Endothelial cell of umbilical vein (primary cell): ENCODE measurements around the gene AGBL4. TPM values are rescaled to one million over a fixed set of nuclear protein-coding genes. Genes with fewer than 3 reads are reported as not detected.

Experiments used
- BruUV-seq: library from RNA; stranded (reverse); fragments of 400-500 nt; replicated peaks from 2 replicates; lab custom pipeline; 2021; lab: Mats Ljungman, UMichigan
- CTCF ChIA-PET: fragments of 300-600, 350-600 bp; sonication (Branson Sonifier 250); formaldehyde crosslinking; loops from one replicate; lab custom pipeline; 2021; ENCODE audit warnings: antibody characterized with exemption, inconsistent platforms; lab: Charles Lee
- POLR2A ChIA-PET: fragments of 300-600, 350-600 bp; sonication (Branson Sonifier 250); formaldehyde crosslinking; loops from one replicate; lab custom pipeline; 2021; ENCODE audit warnings: antibody characterized with exemption, inconsistent platforms; lab: Charles Lee
- DNase-seq: peaks from one replicate; pipeline ENCODE4 v3.0.0-alpha.2; 2011; ENCODE audit warnings: low read depth, low spot score
- FAIRE-seq: peaks from 2 replicates; lab custom pipeline; 2011; peaks lifted over from hg19 to GRCh38; lab: Jason Lieb, UNC
- H2AFZ ChIP-seq: 2 replicates; pipeline ENCODE4 v1.6.0; 2012; ENCODE audit warnings: low read depth, low read length, control low read depth, inconsistent platforms
- H3K27ac ChIP-seq: 2 replicates; pipeline ENCODE4 v1.5.1; 2011; ENCODE audit warnings: low read depth, mild to moderate bottlenecking, control low read depth, low read length, moderate library complexity; ENCODE audit not compliant: insufficient read depth
- H3K27me3 ChIP-seq, 2 experiments: 2 replicates each; pipeline versions ENCODE4 v1.6.0 to v1.6.1; 2011; ENCODE audit warnings: low read length in 2 of 2, mixed read lengths in 1 of 2; ENCODE audit not compliant: control insufficient read depth in 2 of 2, insufficient read depth in 2 of 2
- H3K36me3 ChIP-seq, 2 experiments: 2 replicates in 1 of 2; 3 replicates in 1 of 2; pipeline ENCODE4 v1.5.1; 2011; ENCODE audit warnings: low read length in 2 of 2, mild to moderate bottlenecking in 1 of 2, moderate library complexity in 1 of 2; ENCODE audit not compliant: control insufficient read depth in 2 of 2, insufficient read depth in 2 of 2; ENCODE audit errors: extremely low read depth in 1 of 2
- H3K4me1 ChIP-seq: 3 replicates; pipeline ENCODE4 v1.5.1; 2011; ENCODE audit warnings: mild to moderate bottlenecking, low read length; ENCODE audit not compliant: control insufficient read depth, insufficient read depth; ENCODE audit errors: extremely low read depth
- H3K4me2 ChIP-seq: 2 replicates; pipeline ENCODE4 v1.6.1; 2011; ENCODE audit warnings: low read length, control low read depth, mixed read lengths; ENCODE audit not compliant: insufficient read depth
- H3K4me3 ChIP-seq, 3 experiments: fragments of 200-600 bp in 1 of 3; sonication (generic), shearing (Covaris generic) in 1 of 3; replicated peaks in 1 of 3; 2 replicates each; pipeline ENCODE4 v1.5.1; 2011 to 2016; ENCODE audit warnings: control low read depth in 3 of 3, low read length in 3 of 3, mild to moderate bottlenecking in 2 of 3, inconsistent platforms in 1 of 3, low read depth in 1 of 3, moderate library complexity in 1 of 3; ENCODE audit not compliant: insufficient read depth in 1 of 3
- H3K79me2 ChIP-seq: 2 replicates; pipeline ENCODE4 v1.6.0; 2012; ENCODE audit warnings: low read length, inconsistent platforms; ENCODE audit not compliant: control insufficient read depth, insufficient read depth
- H3K9ac ChIP-seq: replicated peaks from 2 replicates; pipeline ENCODE3; 2011; ENCODE audit warnings: low read length, control low read depth; ENCODE audit not compliant: insufficient read depth; ENCODE audit errors: extremely low read depth
- H3K9me1 ChIP-seq: replicated peaks from 3 replicates; pipeline ENCODE4 v1.6.0; 2011; ENCODE audit warnings: mild to moderate bottlenecking, low read length; ENCODE audit not compliant: control insufficient read depth, insufficient read depth; ENCODE audit errors: extremely low read depth
- H3K9me3 ChIP-seq: replicated peaks from 2 replicates; pipeline ENCODE4 v1.5.1; 2012; ENCODE audit warnings: low read length, inconsistent platforms; ENCODE audit not compliant: control insufficient read depth, insufficient read depth
- H4K20me1 ChIP-seq: replicated peaks from 2 replicates; pipeline ENCODE3; 2011; ENCODE audit warnings: mild to moderate bottlenecking, low read length; ENCODE audit not compliant: control insufficient read depth, insufficient read depth; ENCODE audit errors: extremely low read depth
- CTCF ChIP-seq, 2 donors: IDR thresholded peaks; 1 replicate in 1 of 2; 2 replicates in 1 of 2; pipeline ENCODE4 v1.5.1; 2011; ENCODE audit warnings: low read length in 2 of 2, mild to moderate bottlenecking in 2 of 2, moderate library complexity in 2 of 2, control low read depth in 1 of 2, inconsistent platforms in 1 of 2, low read depth in 1 of 2; ENCODE audit not compliant: insufficient read depth in 1 of 2; ENCODE audit errors: extremely low read depth in 1 of 2
- EZH2 ChIP-seq: IDR thresholded peaks from 2 replicates; pipeline ENCODE4 v1.6.1; 2012; ENCODE audit warnings: borderline replicate concordance, low read depth, mild to moderate bottlenecking, moderate library complexity, low read length, inconsistent platforms; ENCODE audit not compliant: severe bottlenecking
- GATA2 ChIP-seq: IDR thresholded peaks from 2 replicates; pipeline ENCODE4 v1.7.0; 2011; ENCODE audit warnings: low read depth, mild to moderate bottlenecking, moderate library complexity, mixed read lengths, low read length; ENCODE audit not compliant: insufficient read length, insufficient read depth
- JUN ChIP-seq: IDR thresholded peaks from 2 replicates; pipeline ENCODE4 v1.6.1; 2011; ENCODE audit warnings: borderline replicate concordance, low read depth; ENCODE audit not compliant: insufficient read length, insufficient read depth
- MYC ChIP-seq: IDR thresholded peaks from one replicate; pipeline ENCODE4 v1.6.1; 2011; ENCODE audit warnings: mild to moderate bottlenecking, low read depth, low read length
- POLR2A ChIP-seq: IDR thresholded peaks from 2 replicates; pipeline ENCODE4 v1.6.1; 2012; ENCODE audit warnings: low read depth, mild to moderate bottlenecking, control low read depth, low read length
- POLR2AphosphoS5 ChIP-seq: IDR thresholded peaks from 2 replicates; pipeline ENCODE4 v1.6.1; 2012; ENCODE audit warnings: low read depth, mild to moderate bottlenecking, control low read depth, low read length, moderate library complexity; ENCODE audit not compliant: insufficient read depth
- dilution Hi-C: fragments of 300-500 bp; cut with MboI; formaldehyde crosslinking; loops from one replicate; pipeline ENCODE4 v1.15.0; 2019; ENCODE audit warnings: low sequenced_read_pairs; ENCODE audit not compliant: extremely low pct_ligation_motif_present
- intact Hi-C: fragments of 100-400 bp; cut with micrococcal nuclease; formaldehyde crosslinking; loops from one replicate; pipeline ENCODE4 v1.10.0; 2022
- polyA plus RNA-seq, 4 experiments: library from polyadenylated mRNA; depleted of rRNA in 3 of 4; stranded (reverse) in 3 of 4; unstranded in 1 of 4; fragments of >200 nt; gene quantifications; 2 replicates each; pipeline versions ENCODE4 v1.2.1 to v1.2.3, GENCODE V29; 2011 to 2012; ENCODE audit warnings: missing spikeins in 1 of 4
- total RNA-seq: library from RNA; stranded (reverse); gene quantifications from 2 replicates; pipeline ENCODE4 v1.2.3, GENCODE V29; 2021

The AGBL4 gene
- total and polyA plus RNA-seq, 2 donors (not counting 3 experiments of a cell fraction or from before 2014, with no cell fraction given), result not detected

GRCh38 chr1:48771561-48771960 is 1252.2 kb downstream of the AGBL4 start:
- TF ChIP-seq POLR2AphosphoS5, result no peak
- no peak for TF ChIP-seq CTCF (IDR thresholded peaks at IDR 0.05; ENCODE audit: extremely low read depth in 1 of 2, insufficient read depth in 1 of 2, low read depth in 1 of 2, low read length in 2 of 2)
- no peak for TF ChIP-seq POLR2A
- no peak for TF ChIP-seq MYC
- TF ChIP-seq JUN, result no peak
- no peak for TF ChIP-seq EZH2
- TF ChIP-seq GATA2, result no peak
- ChIA-PET POLR2A (no interaction called here), CTCF (no interaction called here)
- no peaks in the 10 kb centered on the region for H3K36me3 ChIP-seq
- H2AFZ ChIP-seq, result no peak overlapping the region
- H4K20me1 ChIP-seq, result no peaks in the 10 kb centered on the region
- DNase-seq, result no peak
- H3K4me2 ChIP-seq, result no peak overlapping the region
- dilution Hi-C loops, result no loop called here
- BruUV-seq, result no TSS peak
- no peaks in the 10 kb centered on the region for H3K9me3 ChIP-seq
- intact Hi-C loops, result no loop called here
- H3K4me1 ChIP-seq, result no peaks in the 10 kb centered on the region
- no peaks in the 10 kb centered on the region for H3K27me3 ChIP-seq
- FAIRE-seq, result no peak
- no peak overlapping the region for H3K27ac ChIP-seq
- H3K4me3 ChIP-seq, result no peak overlapping the region
- H3K9me1 ChIP-seq, result no peaks in the 10 kb centered on the region
- no peak overlapping the region for H3K9ac ChIP-seq
- H3K79me2 ChIP-seq, result no peaks in the 10 kb centered on the region
